SU-DHL-6 (cell line): ENCODE results near the gene PDHA1.

Source experiments
- CTCF ChIP-seq: fragments of 200-600 bp; sonication (generic); IDR thresholded peaks from one replicate; pipeline ENCODE4 v1.5.1; 2017; ENCODE audit warnings: antibody characterized with exemption, mild to moderate bottlenecking, low read length, moderate library complexity; ENCODE audit not compliant: insufficient read depth, poor library complexity, severe bottlenecking
- EZH2phosphoT487 ChIP-seq: fragments of 200-600 bp; sonication (generic), shearing (Covaris generic); conservative IDR thresholded peaks from 2 replicates; pipeline ENCODE4 v1.6.1; 2018; ENCODE audit warnings: mild to moderate bottlenecking, antibody characterized with exemption, low read length, moderate library complexity, mixed read lengths

DNA sequence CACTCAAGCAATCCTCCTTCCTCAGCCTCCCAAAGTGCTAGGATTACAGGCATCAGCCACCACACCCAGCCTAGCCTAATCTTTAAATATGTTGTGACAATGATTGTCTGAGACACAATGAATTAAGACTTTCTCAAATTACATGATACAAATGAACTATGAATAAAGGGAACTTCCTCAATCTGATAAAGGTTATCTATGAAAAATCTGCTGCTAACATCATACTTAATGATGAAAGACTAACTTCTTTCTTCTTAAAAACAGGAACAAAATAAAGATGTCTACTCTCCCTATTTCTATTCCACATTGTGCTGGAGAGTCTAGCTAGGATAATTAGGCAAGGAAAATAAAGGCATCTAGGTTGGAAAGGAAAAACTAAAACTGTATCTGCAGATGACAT lies 60.0 kb downstream of the PDHA1 start:
- TF ChIP-seq CTCF (no peak), EZH2phosphoT487 (no peak)
